H1 (cell line): Measurements from ENCODE around the gene PCSK1N. TPM values are rescaled to one million over a fixed set of nuclear protein-coding genes. Genes with fewer than 3 reads are reported as not detected.

ENCODE experiments used
- CTCF ChIA-PET: fragments of 300-600 bp; sonication (Branson Sonifier 250); formaldehyde crosslinking; loops from one replicate; lab custom pipeline; 2021; ENCODE audit not compliant: partially characterized antibody; lab: Charles Lee
- POLR2A ChIA-PET: fragments of 300-600 bp; sonication (Branson Sonifier 250); formaldehyde crosslinking; loops from one replicate; lab custom pipeline; 2021; ENCODE audit warnings: inconsistent platforms; ENCODE audit not compliant: partially characterized antibody; lab: Charles Lee
- DNase-seq, 2 experiments: peaks; one replicate each; pipeline versions ENCODE4 v3.0.0 to v3.0.0-alpha.2; 2010 to 2022; ENCODE audit warnings: low spot score in 2 of 2, low read depth in 1 of 2, mixed read lengths in 1 of 2
- FAIRE-seq: peaks from 2 replicates; lab custom pipeline; 2011; peaks lifted over from hg19 to GRCh38; lab: Jason Lieb, UNC
- H2AFZ ChIP-seq: 2 replicates; pipeline ENCODE4 v1.8.1; 2012; ENCODE audit warnings: low read length, inconsistent platforms
- H2AK5ac ChIP-seq: 2 replicates; pipeline ENCODE4 v1.6.1; 2013; ENCODE audit warnings: low read depth, low read length
- H2BK120ac ChIP-seq: replicated peaks from 2 replicates; pipeline ENCODE3; 2013; ENCODE audit warnings: low read depth, low read length, inconsistent platforms
- H2BK12ac ChIP-seq: 2 replicates; pipeline ENCODE4 v1.6.1; 2013; ENCODE audit warnings: low read depth, low read length
- H2BK15ac ChIP-seq: 2 replicates; pipeline ENCODE4 v1.6.1; 2013; ENCODE audit warnings: low read length
- H2BK20ac ChIP-seq: 2 replicates; pipeline ENCODE4 v1.6.1; 2013; ENCODE audit warnings: low read length
- H2BK5ac ChIP-seq: 2 replicates; pipeline ENCODE4 v1.6.1; 2013; ENCODE audit warnings: low read depth, low read length
- H3K14ac ChIP-seq: 2 replicates; pipeline ENCODE4 v1.6.1; 2013; ENCODE audit warnings: inconsistent platforms; ENCODE audit not compliant: insufficient read length
- H3K18ac ChIP-seq: 2 replicates; pipeline ENCODE4 v1.6.1; 2013; ENCODE audit warnings: low read length; ENCODE audit errors: extremely low read depth
- H3K23ac ChIP-seq: 2 replicates; pipeline ENCODE4 v1.6.1; 2013; ENCODE audit warnings: inconsistent platforms; ENCODE audit not compliant: insufficient read length
- H3K23me2 ChIP-seq: 2 replicates; pipeline ENCODE4 v1.6.1; 2013; ENCODE audit warnings: low read depth, low read length
- H3K27ac ChIP-seq: 2 replicates; pipeline ENCODE4 v1.6.1; 2011; ENCODE audit warnings: low read depth, low read length, inconsistent platforms
- H3K27me3 ChIP-seq, 4 experiments: replicated peaks in 1 of 4; 1 replicate in 1 of 4; 2 replicates in 3 of 4; pipeline versions ENCODE4 v1.6.1 to v1.8.1; 2011 to 2013; ENCODE audit warnings: low read length in 3 of 4, mild to moderate bottlenecking in 3 of 4, inconsistent platforms in 2 of 4, mixed read lengths in 2 of 4, moderate library complexity in 1 of 4; ENCODE audit not compliant: control insufficient read depth in 3 of 4, insufficient read depth in 3 of 4; ENCODE audit errors: extremely low read depth in 1 of 4
- H3K36me3 ChIP-seq, 4 experiments: 2 replicates each; pipeline versions ENCODE4 v1.6.1 to v1.8.1; 2011 to 2013; ENCODE audit warnings: mild to moderate bottlenecking in 4 of 4, low read length in 3 of 4, moderate library complexity in 2 of 4, control low read depth in 1 of 4, inconsistent platforms in 1 of 4; ENCODE audit not compliant: insufficient read depth in 4 of 4, control insufficient read depth in 2 of 4
- H3K4ac ChIP-seq: replicated peaks from 2 replicates; pipeline ENCODE3; 2013; ENCODE audit warnings: low read length, low read depth, mixed read lengths, inconsistent platforms; ENCODE audit not compliant: insufficient read length
- H3K4me1 ChIP-seq, 4 experiments: replicated peaks in 1 of 4; 1 replicate in 1 of 4; 2 replicates in 3 of 4; pipeline versions ENCODE4 v1.6.1 to v1.8.1; 2011 to 2013; ENCODE audit warnings: low read length in 3 of 4, inconsistent platforms in 2 of 4, mixed read lengths in 1 of 4; ENCODE audit not compliant: insufficient read depth in 4 of 4, control insufficient read depth in 3 of 4
- H3K4me2 ChIP-seq, 2 experiments: 2 replicates each; pipeline versions ENCODE4 v1.6.1 to v1.8.1; 2011 to 2013; ENCODE audit warnings: low read depth in 2 of 2, low read length in 2 of 2, control low read depth in 1 of 2, inconsistent platforms in 1 of 2, mild to moderate bottlenecking in 1 of 2; ENCODE audit not compliant: insufficient read depth in 1 of 2
- H3K4me3 ChIP-seq, 4 experiments: fragments of 200-600, 300-600 bp in 1 of 4; sonication (generic), shearing (Covaris generic), sonication (Bioruptor Twin) in 1 of 4; 2 replicates each; pipeline versions ENCODE4 v1.5.1 to v1.8.1; 2011 to 2016; ENCODE audit warnings: low read length in 4 of 4, low read depth in 3 of 4, control low read depth in 2 of 4, inconsistent platforms in 2 of 4, mild to moderate bottlenecking in 2 of 4, mixed read lengths in 1 of 4, moderate library complexity in 1 of 4; ENCODE audit not compliant: insufficient read depth in 2 of 4; ENCODE audit errors: extremely low read depth in 1 of 4
- H3K56ac ChIP-seq: replicated peaks from 2 replicates; pipeline ENCODE3; 2013; ENCODE audit warnings: low read depth, mild to moderate bottlenecking, mixed read lengths, low read length, inconsistent platforms; ENCODE audit not compliant: insufficient read length
- H3K79me1 ChIP-seq: 2 replicates; pipeline ENCODE4 v1.6.1; 2013; ENCODE audit warnings: low read depth, low read length, control low read depth
- H3K79me2 ChIP-seq, 2 experiments: 2 replicates each; pipeline versions ENCODE4 v1.6.1 to v1.8.1; 2012 to 2013; ENCODE audit warnings: low read length in 2 of 2, mild to moderate bottlenecking in 2 of 2, inconsistent platforms in 1 of 2; ENCODE audit not compliant: insufficient read depth in 2 of 2, control insufficient read depth in 1 of 2
- H3K9ac ChIP-seq, 4 experiments: replicated peaks in 1 of 4; 1 replicate in 1 of 4; 2 replicates in 3 of 4; pipeline versions ENCODE4 v1.6.1 to v1.8.1; 2011 to 2013; ENCODE audit warnings: low read depth in 3 of 4, low read length in 3 of 4, control low read depth in 2 of 4, mild to moderate bottlenecking in 2 of 4, moderate library complexity in 2 of 4, inconsistent platforms in 1 of 4; ENCODE audit errors: extremely low read depth in 1 of 4
- H3K9me3 ChIP-seq, 2 experiments: 2 replicates each; pipeline versions ENCODE4 v1.6.1 to v1.8.1; 2012 to 2013; ENCODE audit warnings: mild to moderate bottlenecking in 2 of 2, moderate library complexity in 2 of 2, control low read depth in 1 of 2, inconsistent platforms in 1 of 2, low read depth in 1 of 2, low read length in 1 of 2, mixed read lengths in 1 of 2; ENCODE audit not compliant: insufficient read depth in 2 of 2
- H4K20me1 ChIP-seq, 2 experiments: replicated peaks in 1 of 2; 2 replicates each; pipeline versions ENCODE3 to v1.8.1; 2011 to 2013; ENCODE audit warnings: inconsistent platforms in 2 of 2, low read length in 2 of 2, mild to moderate bottlenecking in 1 of 2; ENCODE audit not compliant: insufficient read depth in 2 of 2, control insufficient read depth in 1 of 2
- H4K5ac ChIP-seq: 2 replicates; pipeline ENCODE4 v1.6.1; 2013; ENCODE audit warnings: low read length, low read depth, mixed read lengths, inconsistent platforms; ENCODE audit not compliant: insufficient read length
- H4K8ac ChIP-seq: 2 replicates; pipeline ENCODE4 v1.8.0; 2013; ENCODE audit warnings: mild to moderate bottlenecking, moderate library complexity, low read length, inconsistent platforms; ENCODE audit not compliant: insufficient read depth; ENCODE audit errors: extremely low read depth
- H4K91ac ChIP-seq: replicated peaks from 2 replicates; pipeline ENCODE3; 2013; ENCODE audit warnings: low read length, mixed read lengths, inconsistent platforms; ENCODE audit not compliant: insufficient read length
- BCL11A ChIP-seq, 2 experiments: IDR thresholded peaks; one replicate each; pipeline ENCODE4 v1.6.1; 2011; ENCODE audit warnings: low read depth in 2 of 2, low read length in 2 of 2, mild to moderate bottlenecking in 2 of 2
- BRCA1 ChIP-seq: IDR thresholded peaks from 2 replicates; pipeline ENCODE4 v1.6.1; 2012; ENCODE audit warnings: low read depth, low read length, improper control_type of control experiment
- CTCF ChIP-seq, 3 experiments: IDR thresholded peaks; 1 replicate in 2 of 3; 2 replicates in 1 of 3; pipeline versions ENCODE4 v1.5.1 to v1.6.1; 2011; ENCODE audit warnings: low read length in 3 of 3, mild to moderate bottlenecking in 3 of 3, inconsistent platforms in 2 of 3, low read depth in 1 of 3, moderate library complexity in 1 of 3; ENCODE audit not compliant: insufficient read depth in 1 of 3; ENCODE audit errors: control extremely low read depth in 1 of 3
- POLR2A ChIP-seq, 2 experiments: IDR thresholded peaks; 1 replicate in 1 of 2; 2 replicates in 1 of 2; pipeline ENCODE4 v1.6.1; 2011; ENCODE audit warnings: low read depth in 2 of 2, low read length in 2 of 2, mild to moderate bottlenecking in 2 of 2; ENCODE audit errors: control extremely low read depth in 1 of 2
- RAD21 ChIP-seq, 2 experiments: IDR thresholded peaks in 1 of 2; conservative IDR thresholded peaks in 1 of 2; 2 replicates each; pipeline ENCODE4 v1.6.1; 2011; ENCODE audit warnings: low read depth in 2 of 2, low read length in 2 of 2, improper control_type of control experiment in 1 of 2, inconsistent platforms in 1 of 2, mild to moderate bottlenecking in 1 of 2, moderate library complexity in 1 of 2
- RBBP5 ChIP-seq: IDR thresholded peaks from 2 replicates; pipeline ENCODE4 v1.7.1; 2012; ENCODE audit warnings: low read depth, mild to moderate bottlenecking, inconsistent platforms, low read length, moderate library complexity, borderline replicate concordance
- SAP30 ChIP-seq: fragments of 300-600 bp; sonication (generic); IDR thresholded peaks from 2 replicates; pipeline ENCODE4 v1.7.1; 2012; ENCODE audit warnings: low read length, moderate library complexity, mild to moderate bottlenecking, inconsistent platforms; ENCODE audit not compliant: insufficient read depth, insufficient replicate concordance
- SRF ChIP-seq: IDR thresholded peaks from 2 replicates; pipeline ENCODE4 v1.6.1; 2011; ENCODE audit warnings: mild to moderate bottlenecking, low read depth, low read length, moderate library complexity
- WGBS, 2 experiments: shearing (Covaris generic) in 1 of 2; methylation state at CpG; one replicate each; pipeline versions ENCODE4 v1.1.6 to v1.1.7; 2013 to 2015; ENCODE audit warnings: low lambda C conversion rate in 2 of 2, mixed read lengths in 2 of 2, inconsistent platforms in 1 of 2, low coverage in 1 of 2, missing lambda C conversion rate in 1 of 2; ENCODE audit not compliant: insufficient replicate concordance in 2 of 2, insufficient coverage in 1 of 2, insufficient read length in 1 of 2; ENCODE audit errors: extremely low coverage in 1 of 2, missing lambda C conversion rate in 1 of 2; 5-methylcytosine and 5-hydroxymethylcytosine counted together
- polyA plus RNA-seq, 7 experiments: library from polyadenylated mRNA; depleted of rRNA in 3 of 7; stranded (reverse) in 5 of 7; unstranded in 2 of 7; fragments of >200 nt in 5 of 7; fragments of 200-250 nt in 2 of 7; gene quantifications; 1 replicate in 5 of 7; 2 replicates in 1 of 7; 4 replicates in 1 of 7; pipeline versions ENCODE4 v1.2.1 to v1.2.3, GENCODE V29; 2011 to 2013; ENCODE audit warnings: missing spikeins in 2 of 7, mixed read lengths in 2 of 7
- total RNA-seq: library from RNA; stranded (reverse); fragmentation: NEBNext Ultra II Directional; extraction: Animal tissue kit (Norgen Biotek cat#: 25700); gene quantifications from 2 replicates; pipeline ENCODE4 v1.2.1, GENCODE V29; 2021

The PCSK1N gene
- total and polyA plus RNA-seq, 2 of the 8 experiments (the other 6 are each of a cell fraction or from before 2014, with no cell fraction given) = 3.6 to 4.5 TPM

GRCh38 chrX:48818098-48818497 is 17.3 kb downstream of the PCSK1N start:
- no peak overlapping the region for H3K27ac ChIP-seq
- no peak overlapping the region for H2BK5ac ChIP-seq
- H3K79me1 ChIP-seq = no peaks in the 10 kb centered on the region
- H3K56ac ChIP-seq = no peak overlapping the region
- TF ChIP-seq RAD21 (IDR thresholded peaks at IDR 0.05 in 1 of 2, conservative IDR thresholded peaks at IDR 0.05 in 1 of 2; ENCODE audit: low read depth in 2 of 2, low read length in 2 of 2) (no peak), SRF (no peak), SAP30 (no peak), BRCA1 (no peak), POLR2A (IDR thresholded peaks at IDR 0.05; ENCODE audit: control extremely low read depth in 1 of 2, low read depth in 2 of 2, low read length in 2 of 2) (no peak), CTCF (IDR thresholded peaks at IDR 0.05; ENCODE audit: control extremely low read depth in 1 of 3, insufficient read depth in 1 of 3, low read depth in 1 of 3, low read length in 3 of 3) (no peak), RBBP5 (no peak), BCL11A (IDR thresholded peaks at IDR 0.05; ENCODE audit: low read depth in 2 of 2, low read length in 2 of 2) (no peak)
- TF ChIP-seq, all 59 proteins: peak for 0
- Histone ChIP-seq H3K4me2 (no peak overlapping the region), H3K23me2 (no peaks in the 10 kb centered on the region), H2AFZ (no peak overlapping the region), H2BK120ac (no peak overlapping the region), H2BK15ac (no peak overlapping the region), H4K8ac (no peak overlapping the region), H3K79me2 (no peaks in the 10 kb centered on the region), H2AK5ac (no peak overlapping the region), H2BK12ac (no peak overlapping the region), H4K5ac (no peak overlapping the region), H3K23ac (no peak overlapping the region), H3K18ac (no peak overlapping the region), H3K4ac (no peak overlapping the region), H3K36me3 (peaks cover 0 to 6% (median 2%) of the 10 kb centered on the region in 4 experiments; a peak in 2 of 8 replicates), H3K4me3 (no peak overlapping the region), H4K20me1 (peaks cover 0 to 2% of the 10 kb centered on the region in 2 experiments), H3K9ac (no peak overlapping the region), H4K91ac (no peak overlapping the region), H2BK20ac (no peak overlapping the region), H3K4me1 (no peaks in the 10 kb centered on the region), H3K27me3 (no peaks in the 10 kb centered on the region), H3K14ac (no peak overlapping the region), H3K9me3 (no peaks in the 10 kb centered on the region)
- CTCF ChIA-PET = no interaction called here
- 91% methylated on average over 13 of the region's 16 CpGs; no CpG with 5 or more reads in 1 of the 2 experiments for WGBS, 2 experiments
- POLR2A ChIA-PET = interaction anchor here (1.9 kb wide), 1 partner anchor 17 kb away, joined by 4 read pairs; the partner anchor contains the start of gene HDAC6
- DNase-seq (no peak), FAIRE-seq (no peak)
